Measurements from ENCODE around the gene RFTN2.

The RFTN2 gene

GRCh38 chr2:197669077-197669476, 6.3 kb downstream of the RFTN2 start:
- Histone ChIP-seq H3K4me3 (ENCODE audit: low read depth, low read length) (no peak overlapping the region), H3K9me3 (peaks cover 3% of the 10 kb centered on the region; the same call in 1 of the 2 replicates), H3K27me3 (peaks cover 16% of the 10 kb centered on the region), H3K36me3 (no peaks in the 10 kb centered on the region), H3K4me1 (no peaks in the 10 kb centered on the region)
- no peak for DNase-seq
- no peak for TF ChIP-seq CTCF (IDR thresholded peaks at IDR 0.05; ENCODE audit: low read depth, low read length)

DNA sequence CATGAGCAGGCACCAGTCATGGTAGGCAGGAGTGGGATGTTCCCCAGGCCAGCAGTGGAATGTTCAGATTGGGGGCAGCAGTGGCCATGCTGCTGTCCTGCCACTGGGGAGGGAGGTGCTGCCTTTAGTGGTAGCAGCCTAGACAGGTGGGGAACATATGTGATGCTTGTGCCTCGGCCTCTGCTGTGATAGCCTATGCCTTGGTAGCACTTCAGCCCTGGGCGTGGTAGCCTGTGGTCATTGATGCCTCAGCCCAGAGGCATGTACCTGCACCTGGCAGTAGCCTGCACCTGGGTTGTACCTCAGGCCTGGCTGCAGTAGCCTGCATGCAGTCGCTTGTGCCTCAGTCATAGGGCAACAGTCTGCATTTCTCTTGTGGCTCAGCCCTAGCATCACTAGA, 7.1 kb downstream of the RFTN2 start:
- H3K27me3 ChIP-seq = peaks cover 10% of the 10 kb centered on the region
- no peak overlapping the region for H3K4me3 ChIP-seq (ENCODE audit: low read depth, low read length)
- H3K9me3 ChIP-seq = peaks cover 3% of the 10 kb centered on the region; the same call in 1 of the 2 replicates
- H3K4me1 ChIP-seq = no peaks in the 10 kb centered on the region
- no peak for TF ChIP-seq CTCF (IDR thresholded peaks at IDR 0.05; ENCODE audit: low read depth, low read length)
- no peaks in the 10 kb centered on the region for H3K36me3 ChIP-seq
- DNase-seq = no peak

DNA sequence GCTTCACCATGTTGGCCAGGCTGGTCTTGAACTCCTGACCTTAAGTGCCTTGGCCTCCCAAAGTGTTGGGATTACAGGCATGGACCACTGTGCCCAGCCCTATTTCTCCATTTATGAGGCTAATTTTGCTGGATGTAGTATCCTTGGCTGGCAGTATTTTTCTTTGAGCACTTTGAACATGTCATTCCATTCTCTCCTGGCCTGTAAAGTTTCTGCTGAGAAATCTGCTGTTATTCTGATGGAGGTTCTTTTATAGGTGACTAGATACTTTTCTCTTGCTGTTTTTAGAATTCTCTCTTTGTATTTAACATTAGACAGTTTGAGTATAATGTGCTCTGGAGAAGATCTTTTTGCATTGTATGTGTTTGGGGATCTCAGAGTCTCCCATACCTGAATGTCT, 9.1 kb downstream of the RFTN2 start:
- TF ChIP-seq CTCF (IDR thresholded peaks at IDR 0.05; ENCODE audit: low read depth, low read length) = no peak
- Histone ChIP-seq H3K4me3 (ENCODE audit: low read depth, low read length) (no peak overlapping the region), H3K9me3 (peaks cover 3% of the 10 kb centered on the region; the same call in 1 of the 2 replicates), H3K27me3 (no peaks in the 10 kb centered on the region; the same call in 1 of the 2 replicates), H3K4me1 (no peaks in the 10 kb centered on the region), H3K36me3 (no peaks in the 10 kb centered on the region)
- no peak for DNase-seq

DNA sequence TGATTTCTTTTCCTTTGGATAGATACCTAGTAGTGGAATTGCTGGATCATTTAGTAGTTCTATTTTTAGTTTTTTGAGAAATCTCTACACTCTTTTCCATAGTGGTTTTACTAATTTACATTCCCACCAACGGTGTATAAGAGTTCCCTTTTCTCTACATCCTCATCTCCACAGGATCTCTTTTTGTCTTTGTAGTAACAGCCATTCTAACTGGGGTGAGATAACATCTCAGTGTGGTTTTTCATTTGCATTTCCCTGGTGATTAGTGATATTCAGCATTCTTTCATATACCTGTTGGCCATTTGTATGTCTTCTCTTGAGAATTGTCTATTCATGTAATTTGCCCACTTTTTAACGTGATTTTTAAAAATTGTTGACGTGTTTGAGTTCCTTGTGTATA, 13.8 kb downstream of the RFTN2 start:
- DNase-seq = no peak
- H3K27me3 ChIP-seq = no peaks in the 10 kb centered on the region
- H3K4me3 ChIP-seq (ENCODE audit: low read depth, low read length) = no peak overlapping the region
- peaks cover 2% of the 10 kb centered on the region; the same call in 1 of the 2 replicates for H3K9me3 ChIP-seq
- H3K36me3 ChIP-seq = no peaks in the 10 kb centered on the region
- H3K4me1 ChIP-seq = no peaks in the 10 kb centered on the region
- no peak for TF ChIP-seq CTCF (IDR thresholded peaks at IDR 0.05; ENCODE audit: low read depth, low read length)

DNA sequence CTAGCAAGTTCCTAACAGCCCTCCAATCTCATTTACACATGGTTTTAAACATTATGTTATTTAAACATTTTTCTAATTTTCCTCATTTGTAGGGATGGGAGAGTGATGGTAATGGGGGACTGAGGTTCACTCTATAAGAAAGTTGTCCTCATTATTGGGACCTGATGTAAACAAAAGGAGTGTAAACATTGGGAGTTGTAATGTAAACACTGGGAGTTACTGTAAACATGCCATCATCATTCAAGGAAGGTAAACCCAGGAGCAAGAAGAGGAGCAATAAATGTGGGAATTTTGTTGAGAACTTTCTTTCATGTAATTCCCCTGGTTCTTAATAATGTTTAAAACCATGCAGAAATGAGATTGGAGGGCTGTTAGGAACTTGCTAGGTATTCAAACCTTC, 17.8 kb downstream of the RFTN2 start:
- Histone ChIP-seq H3K9me3 (no peaks in the 10 kb centered on the region), H3K4me3 (ENCODE audit: low read depth, low read length) (no peak overlapping the region), H3K36me3 (no peaks in the 10 kb centered on the region), H3K4me1 (no peaks in the 10 kb centered on the region), H3K27me3 (no peaks in the 10 kb centered on the region)
- DNase-seq = no peak
- TF ChIP-seq CTCF (IDR thresholded peaks at IDR 0.05; ENCODE audit: low read depth, low read length) = no peak

GRCh38 chr2:197647961-197648690, 27.3 kb downstream of the RFTN2 start:
- DNase-seq = no peak

More at GRCh38 chr2:197647961-197648690, 27.3 kb downstream of the RFTN2 start:
- Histone ChIP-seq H3K9me3 (no peaks in the 10 kb centered on the region; the same call in 1 of the 2 replicates), H3K4me3 (ENCODE audit: low read depth, low read length) (no peak overlapping the region), H3K36me3 (no peaks in the 10 kb centered on the region), H3K4me1 (no peaks in the 10 kb centered on the region), H3K27me3 (no peaks in the 10 kb centered on the region; the same call in 1 of the 2 replicates)
- no peak for TF ChIP-seq CTCF (IDR thresholded peaks at IDR 0.05; ENCODE audit: low read depth, low read length)

All from BE2C (cell line).